GM12875 (cell line): ENCODE results near the gene PALLD.

Experiments used
- H3K4me3 ChIP-seq: one replicate; pipeline ENCODE4 v1.5.1; 2011; ENCODE audit warnings: low read depth, low read length, control low read depth
- CTCF ChIP-seq: IDR thresholded peaks from 2 replicates; pipeline ENCODE4 v1.5.1; 2011; ENCODE audit warnings: low read depth, mild to moderate bottlenecking, control low read depth, inconsistent platforms, low read length, moderate library complexity, borderline replicate concordance; ENCODE audit not compliant: insufficient read depth

The PALLD gene

GRCh38 chr4:168656055-168656660 lies 159.3 kb downstream of the PALLD start:
- TF ChIP-seq CTCF = no peak
- no peak overlapping the region for H3K4me3 ChIP-seq

- TF ChIP-seq CTCF = no peak
- H3K4me3 ChIP-seq = no peak overlapping the region
Observed at GRCh38 chr4:168656946-168657473, 160.2 kb downstream of the PALLD start.

GRCh38 chr4:168658751-168659150 lies 161.9 kb downstream of the PALLD start:
- TF ChIP-seq CTCF = no peak
- H3K4me3 ChIP-seq = no peak overlapping the region

- H3K4me3 ChIP-seq = no peak overlapping the region
- no peak for TF ChIP-seq CTCF
Observed at GRCh38 chr4:168659741-168660465, 163.1 kb downstream of the PALLD start.

- no peak for TF ChIP-seq CTCF
- no peak overlapping the region for H3K4me3 ChIP-seq
Observed at GRCh38 chr4:168662297-168662984, 165.6 kb downstream of the PALLD start.

- no peak overlapping the region for H3K4me3 ChIP-seq
- no peak for TF ChIP-seq CTCF
Observed at GRCh38 chr4:168664242-168664891, 167.5 kb downstream of the PALLD start.
